Activated naive CD8-positive, alpha-beta T cell treated with anti-CD3 and anti-CD28 coated beads, Interleukin-2, amount 10 ng/mL, durations not matched to agents 7 days and 5 days (primary cell): Measurements from ENCODE around the gene LRRC8B. TPM values are rescaled to one million over a fixed set of nuclear protein-coding genes. Genes with fewer than 3 reads are reported as not detected.

Source experiments
- ATAC-seq: fragments of 150-1000 bp; cut with Tn5 transposase; one replicate; pipeline ENCODE4 v1.10.0; 2021; ENCODE audit warnings: low read depth, moderate library complexity
- POLR2A ChIA-PET: fragments of 350-600 bp; sonication (Branson Sonifier 250); formaldehyde crosslinking; loops from one replicate; lab custom pipeline; 2021; ENCODE audit warnings: antibody characterized with exemption; lab: Charles Lee
- DNase-seq: peaks from one replicate; pipeline ENCODE4 v3.0.0; 2021
- H3K27ac Mint-ChIP-seq: one replicate; pipeline ENCODE4 v1.8.0; 2022; ENCODE audit warnings: mild to moderate bottlenecking, mixed read lengths
- H3K27me3 Mint-ChIP-seq: one replicate; pipeline ENCODE4 v1.8.0; 2022; ENCODE audit warnings: mild to moderate bottlenecking, moderate library complexity, mixed read lengths
- H3K36me3 Mint-ChIP-seq: one replicate; pipeline ENCODE4 v1.8.0; 2021; ENCODE audit warnings: mild to moderate bottlenecking, mixed read lengths
- H3K4me1 Mint-ChIP-seq: one replicate; pipeline ENCODE4 v1.8.0; 2021; ENCODE audit warnings: mixed read lengths
- H3K4me3 Mint-ChIP-seq: one replicate; pipeline ENCODE4 v1.8.0; 2022; ENCODE audit warnings: mild to moderate bottlenecking, moderate library complexity, mixed read lengths
- H3K9me3 Mint-ChIP-seq: one replicate; pipeline ENCODE4 v1.8.0; 2021; ENCODE audit warnings: mixed read lengths
- total RNA-seq, 2 experiments: library from RNA; stranded (reverse); gene quantifications; one replicate each; pipeline ENCODE4 v1.2.3, GENCODE V29; 2021

The LRRC8B gene
- total RNA-seq, 2 experiments from 2014 or later = 12.8 to 13.9 TPM

GRCh38 chr1:89565521-89565920 is 40.9 kb downstream of the LRRC8B start:
- H3K4me3 Mint-ChIP-seq = no peak overlapping the region
- peaks cover 5% of the 10 kb centered on the region for H3K4me1 Mint-ChIP-seq
- no peak overlapping the region for H3K27ac Mint-ChIP-seq
- peaks cover 3% of the 10 kb centered on the region for H3K9me3 Mint-ChIP-seq
- no peak for DNase-seq
- POLR2A ChIA-PET = no interaction called here
- no peaks in the 10 kb centered on the region for H3K27me3 Mint-ChIP-seq
- peaks cover 25% of the 10 kb centered on the region for H3K36me3 Mint-ChIP-seq
- ATAC-seq = no peak

- DNase-seq = no peak
- Mint-ChIP-seq H3K4me3 (no peak overlapping the region), H3K4me1 (peaks cover 5% of the 10 kb centered on the region), H3K9me3 (peaks cover 6% of the 10 kb centered on the region), H3K27ac (no peak overlapping the region), H3K27me3 (no peaks in the 10 kb centered on the region), H3K36me3 (peaks cover 35% of the 10 kb centered on the region)
- no peak for ATAC-seq
- POLR2A ChIA-PET = no interaction called here
Measured at GRCh38 chr1:89566761-89567174, 42.1 kb downstream of the LRRC8B start.

GRCh38 chr1:89567797-89568196 is 43.2 kb downstream of the LRRC8B start:
- H3K36me3 Mint-ChIP-seq = peaks cover 32% of the 10 kb centered on the region
- peaks cover 5% of the 10 kb centered on the region for H3K9me3 Mint-ChIP-seq
- no peak for DNase-seq
- H3K4me1 Mint-ChIP-seq = peaks cover 5% of the 10 kb centered on the region
- POLR2A ChIA-PET = no interaction called here
- H3K4me3 Mint-ChIP-seq = no peak overlapping the region
- H3K27me3 Mint-ChIP-seq = no peaks in the 10 kb centered on the region
- ATAC-seq = no peak
- no peak overlapping the region for H3K27ac Mint-ChIP-seq

GRCh38 chr1:89573410-89573809 is 48.8 kb downstream of the LRRC8B start:
- no peak for ATAC-seq
- H3K4me3 Mint-ChIP-seq = no peak overlapping the region

GRCh38 chr1:89574621-89575020 is 50.0 kb downstream of the LRRC8B start:
- ATAC-seq = no peak
- no peak for DNase-seq
- POLR2A ChIA-PET = no interaction called here
- peaks cover 43% of the 10 kb centered on the region for H3K36me3 Mint-ChIP-seq
- no peak overlapping the region for H3K27ac Mint-ChIP-seq
- H3K4me1 Mint-ChIP-seq = peaks cover 1% of the 10 kb centered on the region
- H3K9me3 Mint-ChIP-seq = peaks cover 5% of the 10 kb centered on the region
- H3K27me3 Mint-ChIP-seq = no peaks in the 10 kb centered on the region
- no peak overlapping the region for H3K4me3 Mint-ChIP-seq

More at GRCh38 chr1:89573410-89573809, 48.8 kb downstream of the LRRC8B start:
- POLR2A ChIA-PET = no interaction called here
- Mint-ChIP-seq H3K27ac (no peak overlapping the region), H3K9me3 (peaks cover 5% of the 10 kb centered on the region), H3K36me3 (peaks cover 42% of the 10 kb centered on the region), H3K27me3 (no peaks in the 10 kb centered on the region), H3K4me1 (no peaks in the 10 kb centered on the region)
- no peak for DNase-seq

- Mint-ChIP-seq H3K4me1 (peaks cover 1% of the 10 kb centered on the region), H3K27ac (no peak overlapping the region), H3K36me3 (peaks cover 42% of the 10 kb centered on the region), H3K27me3 (no peaks in the 10 kb centered on the region), H3K4me3 (no peak overlapping the region), H3K9me3 (peaks cover 5% of the 10 kb centered on the region)
- no peak for DNase-seq
- POLR2A ChIA-PET = no interaction called here
- ATAC-seq = no peak
Measured at GRCh38 chr1:89575207-89575606, 50.6 kb downstream of the LRRC8B start.

GRCh38 chr1:89576013-89576412 is 51.4 kb downstream of the LRRC8B start:
- Mint-ChIP-seq H3K4me1 (peaks cover 1% of the 10 kb centered on the region), H3K4me3 (no peak overlapping the region)
- POLR2A ChIA-PET = no interaction called here

GRCh38 chr1:89578151-89578550 is 53.5 kb downstream of the LRRC8B start:
- no peak for DNase-seq
- H3K4me1 Mint-ChIP-seq = peaks cover 4% of the 10 kb centered on the region
- POLR2A ChIA-PET = no interaction called here
- ATAC-seq = no peak
- no peaks in the 10 kb centered on the region for H3K27me3 Mint-ChIP-seq
- H3K36me3 Mint-ChIP-seq = peaks cover 30% of the 10 kb centered on the region
- no peak overlapping the region for H3K27ac Mint-ChIP-seq
- no peaks in the 10 kb centered on the region for H3K9me3 Mint-ChIP-seq
- no peak overlapping the region for H3K4me3 Mint-ChIP-seq

More at GRCh38 chr1:89576013-89576412, 51.4 kb downstream of the LRRC8B start:
- DNase-seq (no peak), ATAC-seq (no peak)
- Mint-ChIP-seq H3K27me3 (no peaks in the 10 kb centered on the region), H3K9me3 (peaks cover under 1% of the 10 kb centered on the region), H3K36me3 (peaks cover 37% of the 10 kb centered on the region), H3K27ac (no peak overlapping the region)

GRCh38 chr1:89578946-89579684 is 54.5 kb downstream of the LRRC8B start:
- Mint-ChIP-seq H3K27me3 (no peaks in the 10 kb centered on the region), H3K9me3 (no peaks in the 10 kb centered on the region), H3K36me3 (peaks cover 30% of the 10 kb centered on the region), H3K27ac (no peak overlapping the region), H3K4me1 (peaks cover 4% of the 10 kb centered on the region), H3K4me3 (no peak overlapping the region)
- DNase-seq (no peak), ATAC-seq (no peak)
- POLR2A ChIA-PET = interaction anchor here (1.6 kb wide), 1 partner anchor 24 kb away, joined by 3 read pairs; no protein-coding TSS in a partner anchor

- peaks cover 4% of the 10 kb centered on the region for H3K4me1 Mint-ChIP-seq
- ATAC-seq (no peak), DNase-seq (no peak)
- H3K27me3 Mint-ChIP-seq = no peaks in the 10 kb centered on the region
- no peak overlapping the region for H3K4me3 Mint-ChIP-seq
- POLR2A ChIA-PET = interaction anchor here (0.6 to 1.6 kb wide), 2 partner anchors 25 to 558 kb away, joined by 3 to 7 read pairs; no protein-coding TSS in a partner anchor
- no peaks in the 10 kb centered on the region for H3K9me3 Mint-ChIP-seq
- no peak overlapping the region for H3K27ac Mint-ChIP-seq
- peaks cover 38% of the 10 kb centered on the region for H3K36me3 Mint-ChIP-seq
Measured at GRCh38 chr1:89580036-89580435, 55.4 kb downstream of the LRRC8B start.

GRCh38 chr1:89581859-89582258 is 57.2 kb downstream of the LRRC8B start:
- DNase-seq (no peak), ATAC-seq (no peak)
- Mint-ChIP-seq H3K9me3 (no peaks in the 10 kb centered on the region), H3K4me3 (no peak overlapping the region), H3K4me1 (peaks cover 4% of the 10 kb centered on the region), H3K27me3 (no peaks in the 10 kb centered on the region), H3K36me3 (peaks cover 40% of the 10 kb centered on the region), H3K27ac (no peak overlapping the region)
- POLR2A ChIA-PET = no interaction called here

GRCh38 chr1:89582571-89582970 is 57.9 kb downstream of the LRRC8B start:
- H3K36me3 Mint-ChIP-seq = peaks cover 42% of the 10 kb centered on the region
- peaks cover 4% of the 10 kb centered on the region for H3K4me1 Mint-ChIP-seq
- POLR2A ChIA-PET = no interaction called here
- ATAC-seq (no peak), DNase-seq (no peak)
- no peaks in the 10 kb centered on the region for H3K27me3 Mint-ChIP-seq
- no peaks in the 10 kb centered on the region for H3K9me3 Mint-ChIP-seq
- no peak overlapping the region for H3K4me3 Mint-ChIP-seq
- no peak overlapping the region for H3K27ac Mint-ChIP-seq

- H3K4me1 Mint-ChIP-seq = peaks cover 5% of the 10 kb centered on the region
- POLR2A ChIA-PET = no interaction called here
- no peak overlapping the region for H3K4me3 Mint-ChIP-seq
- no peak overlapping the region for H3K27ac Mint-ChIP-seq
- no peaks in the 10 kb centered on the region for H3K27me3 Mint-ChIP-seq
- H3K9me3 Mint-ChIP-seq = no peaks in the 10 kb centered on the region
- H3K36me3 Mint-ChIP-seq = peaks cover 46% of the 10 kb centered on the region
- DNase-seq (no peak), ATAC-seq (no peak)
Measured at GRCh38 chr1:89584211-89584610, 59.6 kb downstream of the LRRC8B start.

- no peak for ATAC-seq
- Mint-ChIP-seq H3K9me3 (no peaks in the 10 kb centered on the region), H3K4me1 (peaks cover 11% of the 10 kb centered on the region), H3K27me3 (no peaks in the 10 kb centered on the region), H3K36me3 (peaks cover 47% of the 10 kb centered on the region), H3K27ac (no peak overlapping the region), H3K4me3 (no peak overlapping the region)
- DNase-seq = no peak
- POLR2A ChIA-PET = no interaction called here
Measured at GRCh38 chr1:89584781-89585180, 60.2 kb downstream of the LRRC8B start.
